ENCODE results near the gene RHOA. TPM values are rescaled to one million over a fixed set of nuclear protein-coding genes. Genes with fewer than 3 reads are reported as not detected.

The RHOA gene
- total and polyA plus RNA-seq, 2 of the 8 experiments (the other 6 are each of a cell fraction or from before 2014, with no cell fraction given): 176 to 397 TPM

DNA sequence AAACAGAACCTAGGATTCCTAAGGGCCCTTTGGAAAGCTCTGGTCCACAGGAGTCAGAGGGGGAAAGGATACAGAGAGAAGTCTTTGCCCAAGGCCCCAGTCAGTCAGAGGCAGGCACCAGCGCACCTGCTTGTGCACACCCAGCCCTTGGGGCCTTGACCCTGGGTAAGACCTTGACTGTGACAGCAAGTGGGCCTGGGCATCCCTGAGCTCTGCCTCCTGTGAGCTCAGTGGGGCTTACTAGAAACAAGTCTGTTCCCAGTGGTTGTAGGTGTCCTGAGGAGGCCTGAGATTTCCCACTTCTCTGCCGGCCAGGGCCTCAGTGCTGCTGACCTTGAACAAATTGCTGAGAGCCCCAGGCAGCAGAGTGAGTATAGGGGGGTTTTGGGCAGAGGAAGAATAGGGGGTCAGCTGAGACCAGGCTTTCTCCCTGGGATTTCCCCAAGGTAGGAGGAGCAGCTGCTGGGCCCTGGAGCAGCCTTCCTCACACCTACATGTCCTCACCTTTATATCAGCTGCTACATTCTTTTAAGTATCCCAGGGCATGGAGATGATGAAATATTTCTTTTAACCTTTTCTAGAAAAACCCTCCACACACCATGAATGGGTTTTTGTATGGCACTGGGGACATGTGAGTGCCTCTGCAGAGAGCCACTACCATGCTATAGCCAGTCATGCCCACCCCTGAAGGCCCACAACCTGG, 48.6 kb upstream of the RHOA start:
- peak overlapping the region; percentile 77 for H4K5ac ChIP-seq (ENCODE audit: insufficient read length, low read depth, low read length)
- peak overlapping the region; percentile 89 for H3K27ac ChIP-seq (ENCODE audit: low read depth, low read length)
- peak overlapping the region; percentile 98 for H2AK5ac ChIP-seq (ENCODE audit: low read depth, low read length)
- no peak overlapping the region; a peak in 1 of 7 replicates for H3K9ac ChIP-seq (replicated peaks in 1 of 4; ENCODE audit: extremely low read depth in 1 of 4, low read depth in 3 of 4, low read length in 3 of 4)
- peak overlapping the region; percentile 99 for H2BK12ac ChIP-seq (ENCODE audit: low read depth, low read length)
- POLR2A ChIA-PET (ENCODE audit: partially characterized antibody): interaction anchor here (1.0 to 11.8 kb wide), 9 partner anchors 12 to 367 kb away, joined by 3 to 205 read pairs (median 4); partner anchors contain the start of genes DAG1, GPX1, RHOA and TCTA
- H3K18ac ChIP-seq (ENCODE audit: extremely low read depth, low read length): peak overlapping the region; percentile 100
- H3K23me2 ChIP-seq (ENCODE audit: low read depth, low read length): no peaks in the 10 kb centered on the region
- no peak overlapping the region; a peak in 1 of 8 replicates for H3K4me3 ChIP-seq (ENCODE audit: extremely low read depth in 1 of 4, insufficient read depth in 2 of 4, low read depth in 3 of 4, low read length in 4 of 4)
- H4K8ac ChIP-seq (ENCODE audit: extremely low read depth, insufficient read depth, low read length): no peak overlapping the region; the same call in none of the 2 replicates
- H2AFZ ChIP-seq (ENCODE audit: low read length): no peak overlapping the region
- no peaks in the 10 kb centered on the region for H3K79me1 ChIP-seq (ENCODE audit: low read depth, low read length)
- H3K79me2 ChIP-seq (ENCODE audit: control insufficient read depth in 1 of 2, insufficient read depth in 2 of 2, low read length in 2 of 2): no peaks in the 10 kb centered on the region
- peak overlapping the region; percentile 99 for H4K91ac ChIP-seq (replicated peaks; ENCODE audit: insufficient read length, low read length)
- peak overlapping the region; percentile 98; the same call in 1 of the 2 replicates for H2BK5ac ChIP-seq (ENCODE audit: low read depth, low read length)
- CTCF ChIA-PET (ENCODE audit: partially characterized antibody): interaction anchor here (1.7 to 4.4 kb wide), 4 partner anchors 10 to 211 kb away, joined by 4 to 32 read pairs (median 8); partner anchors contain the start of gene DAG1
- H2BK20ac ChIP-seq (ENCODE audit: low read length): peak overlapping the region; percentile 5
- H2BK120ac ChIP-seq (replicated peaks; ENCODE audit: low read depth, low read length): peak overlapping the region; percentile 95
- H3K14ac ChIP-seq (ENCODE audit: insufficient read length): no peak overlapping the region
- peaks cover 16 to 33% (median 31%) of the 10 kb centered on the region in 4 experiments for H3K4me1 ChIP-seq (replicated peaks in 1 of 4; ENCODE audit: control insufficient read depth in 3 of 4, insufficient read depth in 4 of 4, low read length in 3 of 4)
- peak overlapping the region; percentile 65; the same call in 1 of the 2 replicates for H2BK15ac ChIP-seq (ENCODE audit: low read length)
- 91% methylated on average over 1 of the region's 2 CpGs; no CpG with 5 or more reads in 1 of the 2 experiments for WGBS, 2 experiments (ENCODE audit: extremely low coverage in 1 of 2, insufficient coverage in 1 of 2, insufficient read length in 1 of 2, insufficient replicate concordance in 2 of 2, low coverage in 1 of 2, low lambda C conversion rate in 2 of 2, missing lambda C conversion rate in 1 of 2)
- H3K9me3 ChIP-seq (ENCODE audit: insufficient read depth in 2 of 2, low read depth in 1 of 2, low read length in 1 of 2): no peaks in the 10 kb centered on the region
- no peak for DNase-seq (ENCODE audit: low read depth in 1 of 2, low spot score in 2 of 2)
- peak overlapping the region in 1 of 2 experiments; percentile 43; a peak in 1 of 4 replicates for H3K4me2 ChIP-seq (ENCODE audit: insufficient read depth in 1 of 2, low read depth in 2 of 2, low read length in 2 of 2)
- no peaks in the 10 kb centered on the region for H3K36me3 ChIP-seq (ENCODE audit: control insufficient read depth in 2 of 4, insufficient read depth in 4 of 4, low read length in 3 of 4)
- FAIRE-seq: no peak
- H3K4ac ChIP-seq (replicated peaks; ENCODE audit: insufficient read length, low read depth, low read length): peak overlapping the region; percentile 80
- no peaks in the 10 kb centered on the region for H3K27me3 ChIP-seq (replicated peaks in 1 of 4; ENCODE audit: control insufficient read depth in 3 of 4, extremely low read depth in 1 of 4, insufficient read depth in 3 of 4, low read length in 3 of 4)
- no peak overlapping the region for H3K56ac ChIP-seq (replicated peaks; ENCODE audit: insufficient read length, low read depth, low read length)
- H4K20me1 ChIP-seq (replicated peaks in 1 of 2; ENCODE audit: control insufficient read depth in 1 of 2, insufficient read depth in 2 of 2, low read length in 2 of 2): no peaks in the 10 kb centered on the region
- H3K23ac ChIP-seq (ENCODE audit: insufficient read length): no peak overlapping the region
- TF ChIP-seq POLR2A (IDR thresholded peaks at IDR 0.05; ENCODE audit: control extremely low read depth in 1 of 2, low read depth in 2 of 2, low read length in 2 of 2) (0 out of 3 replicates have a peak, but pooled peaks of 1 of the 2 experiments have one; percentile 27), CTBP2 (IDR thresholded peaks at IDR 0.05; ENCODE audit: borderline replicate concordance, insufficient read depth, insufficient read length, low read length) (no peak), GABPA (IDR thresholded peaks at IDR 0.05; ENCODE audit: borderline replicate concordance, insufficient read depth, low read length) (no peak), TAF7 (optimal IDR thresholded peaks at IDR 0.05; ENCODE audit: borderline replicate concordance, low read depth, low read length) (no peak), ZNF274 (IDR thresholded peaks at IDR 0.05; ENCODE audit: borderline replicate concordance, extremely low read depth, low read length) (no peak), PHF8 (conservative IDR thresholded peaks at IDR 0.05; ENCODE audit: low read depth, low read length) (no peak), BCL11A (IDR thresholded peaks at IDR 0.05; ENCODE audit: low read depth in 2 of 2, low read length in 2 of 2) (no peak)
